Activated naive CD8-positive, alpha-beta T cell treated with anti-CD3 and anti-CD28 coated beads for 36 hours (primary cell): Measurements from ENCODE around the gene ACOD1. TPM values are rescaled to one million over a fixed set of nuclear protein-coding genes. Genes with fewer than 3 reads are reported as not detected.

ENCODE experiments used
- DNase-seq: peaks from one replicate; pipeline ENCODE4 v3.0.0; 2021
- H3K27ac Mint-ChIP-seq: one replicate; pipeline ENCODE4 v1.8.0; 2022; ENCODE audit warnings: mild to moderate bottlenecking, moderate library complexity, mixed read lengths
- H3K27me3 Mint-ChIP-seq: one replicate; pipeline ENCODE4 v1.8.0; 2022; ENCODE audit warnings: mild to moderate bottlenecking, mixed read lengths
- H3K36me3 Mint-ChIP-seq: one replicate; pipeline ENCODE4 v1.8.0; 2021; ENCODE audit warnings: mild to moderate bottlenecking, mixed read lengths
- H3K4me1 Mint-ChIP-seq: one replicate; pipeline ENCODE4 v1.8.0; 2021; ENCODE audit warnings: mixed read lengths
- H3K4me3 Mint-ChIP-seq: one replicate; pipeline ENCODE4 v1.8.0; 2022; ENCODE audit warnings: mild to moderate bottlenecking, moderate library complexity, mixed read lengths
- H3K9me3 Mint-ChIP-seq: one replicate; pipeline ENCODE4 v1.8.0; 2022; ENCODE audit warnings: mixed read lengths
- total RNA-seq, 2 experiments: library from RNA; stranded (reverse); gene quantifications; one replicate each; pipeline ENCODE4 v1.2.3, GENCODE V29; 2021

The ACOD1 gene
- total RNA-seq, 2 experiments from 2014 or later: not detected

DNA sequence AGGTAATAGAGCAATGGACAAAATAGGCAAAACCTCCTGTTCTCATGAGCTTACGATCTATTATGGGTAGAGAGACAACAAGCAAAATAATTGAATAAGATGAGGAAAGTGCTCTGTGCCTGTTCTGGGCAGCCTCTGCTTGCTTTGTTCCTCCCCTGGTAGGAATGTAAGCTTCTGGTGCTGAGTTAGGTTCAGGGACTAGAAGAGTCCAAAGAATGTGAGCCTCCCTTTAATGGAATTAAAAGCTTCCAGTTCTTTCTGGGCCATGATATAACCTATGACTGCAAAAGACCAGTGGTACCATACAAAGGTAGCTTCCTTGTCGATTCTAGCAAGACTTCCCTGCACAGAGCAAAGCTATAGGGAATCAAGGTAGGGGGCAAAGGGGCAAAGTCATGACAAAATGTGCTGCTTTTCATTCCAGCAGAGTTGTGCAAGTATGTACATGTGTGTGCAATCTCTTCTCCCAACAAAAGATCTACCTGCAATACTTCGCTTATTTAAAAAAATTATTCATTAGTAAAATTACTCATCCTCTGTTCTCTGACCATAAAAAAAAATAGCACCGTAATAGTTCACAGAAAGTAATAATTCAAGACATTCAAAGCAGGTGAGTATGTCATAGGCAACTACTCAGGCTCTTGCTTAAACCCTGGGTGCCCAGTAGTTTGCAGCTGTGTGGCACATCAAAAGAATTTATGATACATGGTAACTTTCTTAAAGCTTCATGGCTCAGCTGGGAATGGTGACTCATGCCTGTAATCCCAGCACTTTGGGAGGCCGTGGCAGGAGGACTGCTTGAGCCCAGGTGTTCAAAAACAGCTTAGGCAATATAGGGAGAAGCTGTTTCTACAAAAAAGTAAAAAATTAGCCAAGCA, 21.4 kb downstream of the ACOD1 start:
- no peaks in the 10 kb centered on the region for H3K36me3 Mint-ChIP-seq
- no peaks in the 10 kb centered on the region for H3K9me3 Mint-ChIP-seq
- no peaks in the 10 kb centered on the region for H3K4me1 Mint-ChIP-seq
- H3K4me3 Mint-ChIP-seq: no peak overlapping the region
- DNase-seq: no peak
- H3K27me3 Mint-ChIP-seq: peaks cover 35% of the 10 kb centered on the region
- H3K27ac Mint-ChIP-seq: no peak overlapping the region

DNA sequence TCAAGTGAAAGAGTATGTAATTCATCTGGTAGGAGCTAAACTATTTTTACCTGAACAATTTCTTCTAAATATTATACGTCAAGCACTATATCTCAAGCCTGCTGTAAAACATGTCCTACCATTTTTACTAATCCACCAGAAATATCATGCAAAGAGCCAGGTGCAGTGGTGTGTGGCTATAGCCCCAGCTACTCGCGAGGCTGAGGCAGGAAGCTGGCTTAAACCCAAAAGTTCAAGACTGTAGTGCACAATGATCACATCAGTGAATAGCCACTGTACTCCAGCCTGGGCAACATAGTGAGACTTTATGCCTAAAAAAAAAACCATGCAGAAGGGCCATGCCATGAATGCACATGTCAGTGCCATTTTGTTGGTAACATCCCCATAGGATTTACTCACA, 22.9 kb downstream of the ACOD1 start:
- Mint-ChIP-seq H3K27me3 (peaks cover 36% of the 10 kb centered on the region), H3K36me3 (no peaks in the 10 kb centered on the region), H3K4me3 (no peak overlapping the region), H3K27ac (no peak overlapping the region), H3K4me1 (no peaks in the 10 kb centered on the region), H3K9me3 (no peaks in the 10 kb centered on the region)
- no peak for DNase-seq

DNA sequence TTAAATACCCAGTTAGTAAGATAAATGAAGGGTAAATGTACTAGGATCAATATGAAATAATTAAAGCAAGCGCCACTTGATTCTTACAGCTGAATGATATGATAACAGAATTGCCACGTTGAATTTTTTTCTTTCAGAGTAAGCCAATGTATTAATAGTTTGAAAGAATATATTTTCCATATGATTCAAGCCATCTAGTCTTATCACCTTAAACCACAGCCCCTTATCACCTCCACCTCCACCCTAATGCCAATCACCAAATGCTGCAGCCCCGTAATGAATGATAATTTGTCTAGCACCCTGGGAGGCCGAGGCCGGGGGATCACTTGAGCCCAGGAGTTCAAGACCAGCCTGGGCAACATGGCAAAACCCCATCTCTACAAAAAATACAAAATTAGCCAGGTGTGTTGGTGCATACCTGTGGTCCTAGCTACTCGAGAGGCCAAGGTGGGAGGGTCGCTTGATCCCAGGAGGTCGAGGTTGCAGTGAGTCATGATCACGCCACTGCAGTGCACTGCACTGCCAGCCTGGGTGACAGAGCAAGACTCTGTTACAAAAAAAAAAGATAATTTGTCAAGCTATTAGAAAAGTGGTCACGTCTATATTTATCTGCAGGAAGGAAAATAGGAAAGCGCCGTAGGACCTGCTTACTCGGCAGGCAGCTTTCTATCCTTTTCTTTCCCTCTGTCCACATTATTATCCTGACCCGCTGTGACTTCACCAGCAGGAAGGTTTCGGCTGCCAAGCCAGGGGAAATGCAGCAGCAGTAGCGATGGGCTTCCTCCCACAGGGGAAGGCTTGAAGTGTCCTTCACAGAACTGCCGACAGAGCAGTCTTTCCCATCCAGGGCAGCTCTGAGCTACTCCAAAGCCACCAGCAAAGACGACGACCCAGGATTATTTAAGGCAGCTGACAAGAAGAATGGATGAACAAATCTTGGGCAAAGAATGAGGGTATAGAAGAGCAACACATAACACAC, 23.8 kb downstream of the ACOD1 start:
- Mint-ChIP-seq H3K9me3 (no peaks in the 10 kb centered on the region), H3K4me1 (peaks cover 3% of the 10 kb centered on the region), H3K4me3 (no peak overlapping the region), H3K36me3 (no peaks in the 10 kb centered on the region), H3K27me3 (peaks cover 39% of the 10 kb centered on the region), H3K27ac (no peak overlapping the region)
- no peak for DNase-seq

DNA sequence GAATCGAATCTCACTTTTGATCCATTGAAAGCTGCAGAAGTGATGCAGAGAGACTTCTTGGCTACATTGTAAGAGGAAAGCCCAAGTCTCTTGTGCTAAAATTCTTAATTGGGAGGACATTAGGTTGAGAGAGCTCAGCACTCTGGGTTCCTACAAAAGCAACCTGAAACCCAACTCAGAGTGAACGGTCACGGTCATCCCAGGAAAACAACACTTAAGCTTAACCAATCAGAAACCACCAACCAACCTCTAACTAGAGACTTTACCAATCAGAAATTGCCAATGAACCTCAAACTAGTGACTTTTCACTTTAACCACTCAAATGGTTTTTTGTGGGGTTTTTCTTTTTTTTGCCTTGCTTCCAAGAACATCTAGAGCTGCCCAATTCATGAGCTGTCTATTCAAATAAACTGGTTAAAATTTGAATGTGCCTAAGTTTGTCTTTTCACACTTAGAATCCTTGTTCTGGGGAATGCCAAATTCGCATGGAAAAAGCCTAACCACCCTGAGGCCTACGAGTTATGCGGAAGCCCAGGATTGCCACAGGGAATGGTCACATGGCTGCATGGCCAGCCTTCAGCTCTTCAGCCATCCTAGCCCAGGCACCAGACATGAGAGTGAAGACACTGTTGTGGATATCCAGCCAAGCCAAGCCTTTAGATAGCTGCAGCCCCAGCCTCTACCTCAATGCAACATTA, 25.8 kb downstream of the ACOD1 start:
- Mint-ChIP-seq H3K9me3 (no peaks in the 10 kb centered on the region), H3K27ac (no peak overlapping the region), H3K4me1 (peaks cover 3% of the 10 kb centered on the region), H3K36me3 (no peaks in the 10 kb centered on the region), H3K27me3 (peaks cover 43% of the 10 kb centered on the region), H3K4me3 (no peak overlapping the region)
- no peak for DNase-seq

DNA sequence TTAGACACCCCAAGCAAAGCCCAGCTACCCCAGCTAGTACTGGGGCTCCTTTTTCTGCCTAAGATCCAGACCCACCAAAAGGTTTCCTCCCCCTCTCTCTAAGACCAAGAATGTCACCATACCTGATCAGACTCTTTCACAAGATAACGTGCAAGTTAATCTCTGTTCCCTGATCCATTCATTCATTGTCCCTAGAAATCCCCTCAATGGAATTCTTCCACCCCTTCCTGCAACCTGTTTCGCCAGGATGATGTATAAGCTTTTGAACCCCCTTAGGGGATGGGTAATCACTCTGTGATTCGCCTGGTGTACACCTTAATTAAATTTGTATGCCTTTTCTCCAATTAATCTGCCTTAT, 26.3 kb downstream of the ACOD1 start:
- no peak for DNase-seq
- Mint-ChIP-seq H3K27me3 (peaks cover 46% of the 10 kb centered on the region), H3K9me3 (no peaks in the 10 kb centered on the region), H3K4me1 (peaks cover 3% of the 10 kb centered on the region), H3K4me3 (no peak overlapping the region), H3K36me3 (no peaks in the 10 kb centered on the region), H3K27ac (no peak overlapping the region)

DNA sequence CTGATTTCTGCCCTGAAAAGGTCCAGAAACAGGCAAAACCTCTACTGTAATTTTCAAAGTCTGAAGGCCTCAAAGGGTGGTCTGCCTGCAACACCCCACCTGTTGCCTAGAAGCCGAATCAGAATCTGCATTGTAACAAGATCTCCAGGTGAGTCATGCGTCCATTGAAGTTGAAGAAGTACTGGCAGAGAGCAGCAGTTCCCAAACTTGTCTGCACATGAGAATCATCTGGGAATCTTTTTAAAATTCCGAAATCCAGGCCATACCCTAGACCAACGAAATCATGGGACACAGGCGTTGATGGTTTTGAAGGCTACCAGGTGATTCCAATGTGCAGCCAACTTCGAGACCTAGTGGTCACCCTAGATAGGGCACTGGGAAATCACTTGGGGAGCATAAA, 27.6 kb downstream of the ACOD1 start:
- no peaks in the 10 kb centered on the region for H3K36me3 Mint-ChIP-seq
- H3K27me3 Mint-ChIP-seq: peaks cover 50% of the 10 kb centered on the region
- no peak overlapping the region for H3K4me3 Mint-ChIP-seq
- no peak for DNase-seq
- no peaks in the 10 kb centered on the region for H3K9me3 Mint-ChIP-seq
- peaks cover 4% of the 10 kb centered on the region for H3K4me1 Mint-ChIP-seq
- H3K27ac Mint-ChIP-seq: no peak overlapping the region

DNA sequence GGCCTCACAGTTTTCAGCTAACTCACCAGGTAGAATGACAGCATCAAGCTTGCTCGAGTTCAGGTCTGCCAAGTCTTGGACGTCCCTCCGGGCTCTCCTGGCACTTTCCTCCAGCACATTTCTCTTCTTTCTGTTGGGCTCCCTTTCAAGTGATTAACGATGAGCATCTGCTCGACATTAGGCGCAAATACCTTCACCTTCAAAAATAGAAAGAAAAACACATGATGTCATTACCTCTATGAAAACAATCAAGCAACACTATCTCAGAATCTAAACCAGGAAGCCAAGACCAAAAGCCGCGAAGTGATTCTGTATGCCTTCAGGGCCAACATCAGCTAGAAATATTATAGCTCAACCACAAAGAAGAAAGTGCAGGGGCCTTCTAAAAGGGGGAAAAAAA, 28.2 kb downstream of the ACOD1 start:
- Mint-ChIP-seq H3K4me3 (no peak overlapping the region), H3K36me3 (no peaks in the 10 kb centered on the region), H3K4me1 (peaks cover 4% of the 10 kb centered on the region), H3K27me3 (peaks cover 53% of the 10 kb centered on the region), H3K27ac (no peak overlapping the region), H3K9me3 (no peaks in the 10 kb centered on the region)
- no peak for DNase-seq

DNA sequence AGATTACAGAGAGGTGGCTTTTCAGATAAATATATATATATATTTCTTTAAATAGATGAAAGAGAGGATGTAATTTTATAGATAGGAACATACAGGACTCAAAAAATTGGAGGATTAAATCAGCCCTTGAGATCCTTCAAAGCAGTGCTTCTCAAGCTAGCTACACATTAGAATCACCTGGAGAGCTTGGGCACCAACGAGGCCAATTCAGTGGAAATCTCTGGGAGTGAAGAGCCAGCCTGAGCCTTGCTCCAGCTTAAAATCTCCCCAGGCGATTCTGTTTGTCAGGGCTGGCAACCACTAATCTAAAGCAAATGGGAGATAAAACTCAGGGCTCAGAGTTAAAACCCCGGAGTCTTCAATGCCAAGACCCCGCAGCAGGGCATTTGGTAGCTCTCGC, 28.6 kb downstream of the ACOD1 start:
- no peak for DNase-seq
- Mint-ChIP-seq H3K4me3 (no peak overlapping the region), H3K9me3 (no peaks in the 10 kb centered on the region), H3K27me3 (peaks cover 53% of the 10 kb centered on the region), H3K27ac (no peak overlapping the region), H3K4me1 (peaks cover 4% of the 10 kb centered on the region), H3K36me3 (no peaks in the 10 kb centered on the region)

DNA sequence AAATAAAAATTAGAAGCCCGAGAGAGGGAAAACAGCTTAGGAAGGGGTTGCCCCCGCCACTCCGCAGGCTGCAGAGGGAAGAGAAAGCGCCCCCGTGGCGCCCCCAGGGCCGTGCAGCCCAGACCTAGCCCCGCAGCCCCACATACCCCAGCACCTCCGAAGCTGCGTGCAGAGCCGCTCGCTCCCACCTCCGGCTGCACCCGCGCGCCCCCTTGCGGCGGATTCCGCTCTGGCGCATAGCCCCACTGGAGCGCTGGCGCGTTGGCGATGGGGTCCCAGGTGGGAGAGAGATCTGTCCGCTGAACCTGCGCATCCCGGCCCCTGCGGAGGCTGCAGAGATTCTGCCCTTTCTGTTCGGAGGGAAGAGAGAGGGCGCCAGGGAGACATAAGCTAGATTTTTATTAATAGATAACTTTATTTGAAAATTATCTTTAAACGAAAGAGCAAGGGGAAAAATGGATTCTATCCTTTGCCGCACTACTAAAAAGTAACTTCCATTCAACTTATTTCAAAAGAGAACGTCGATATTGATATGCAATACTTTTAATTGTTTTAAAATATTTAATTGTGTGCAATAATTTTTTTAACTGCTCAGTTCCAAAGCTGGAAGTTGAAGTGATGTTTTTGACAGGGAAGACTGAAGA, 31.9 kb downstream of the ACOD1 start:
- Mint-ChIP-seq H3K36me3 (no peaks in the 10 kb centered on the region), H3K4me3 (peak overlapping the region; percentile 67), H3K27me3 (peaks cover 39% of the 10 kb centered on the region), H3K9me3 (no peaks in the 10 kb centered on the region), H3K27ac (no peak overlapping the region), H3K4me1 (peaks cover 4% of the 10 kb centered on the region)
- DNase-seq: peak; percentile 90

DNA sequence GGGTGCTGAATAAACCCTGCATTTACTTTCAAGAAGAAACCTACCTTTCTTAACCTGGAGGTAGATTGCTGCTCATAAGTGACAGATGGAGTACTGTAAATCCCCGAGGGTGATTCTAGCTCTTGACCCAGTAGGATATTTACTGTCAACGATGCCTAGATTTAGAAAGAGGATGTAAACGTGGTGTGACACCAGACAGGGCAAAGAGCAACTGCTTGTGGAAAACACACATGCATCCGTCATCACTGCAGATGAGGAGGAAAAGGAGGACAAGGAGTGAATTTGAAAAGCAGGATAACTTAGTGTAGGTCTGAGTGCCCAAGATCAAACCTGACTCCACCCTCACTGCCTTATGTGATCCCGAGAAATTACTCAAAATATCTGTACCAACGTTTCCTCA, 33.8 kb downstream of the ACOD1 start:
- peaks cover 3% of the 10 kb centered on the region for H3K4me1 Mint-ChIP-seq
- H3K36me3 Mint-ChIP-seq: no peaks in the 10 kb centered on the region
- H3K27ac Mint-ChIP-seq: no peak overlapping the region
- H3K27me3 Mint-ChIP-seq: peaks cover 45% of the 10 kb centered on the region
- no peak overlapping the region for H3K4me3 Mint-ChIP-seq
- DNase-seq: no peak
- H3K9me3 Mint-ChIP-seq: no peaks in the 10 kb centered on the region

DNA sequence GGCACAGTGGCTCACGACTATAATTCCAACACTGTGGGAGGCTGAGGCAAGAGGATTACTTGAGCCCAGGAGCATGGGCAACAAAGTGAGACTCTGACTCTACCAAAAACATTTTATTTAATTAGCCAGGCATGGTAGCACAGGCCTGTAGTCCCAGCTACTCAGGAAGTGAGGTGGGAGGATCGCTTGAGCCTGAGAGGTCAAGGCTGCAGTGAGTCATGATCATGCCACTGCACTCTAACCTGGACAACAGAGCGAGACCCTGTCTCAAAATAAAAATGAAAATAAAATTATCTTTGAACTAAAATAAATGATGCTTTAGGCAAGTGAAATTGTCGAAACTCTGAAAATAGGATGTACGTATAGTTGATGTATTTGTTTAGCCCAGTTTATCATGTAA, 35.4 kb downstream of the ACOD1 start:
- H3K27ac Mint-ChIP-seq: no peak overlapping the region
- H3K27me3 Mint-ChIP-seq: peaks cover 45% of the 10 kb centered on the region
- no peaks in the 10 kb centered on the region for H3K36me3 Mint-ChIP-seq
- no peaks in the 10 kb centered on the region for H3K9me3 Mint-ChIP-seq
- peaks cover 3% of the 10 kb centered on the region for H3K4me1 Mint-ChIP-seq
- no peak overlapping the region for H3K4me3 Mint-ChIP-seq
- DNase-seq: no peak

DNA sequence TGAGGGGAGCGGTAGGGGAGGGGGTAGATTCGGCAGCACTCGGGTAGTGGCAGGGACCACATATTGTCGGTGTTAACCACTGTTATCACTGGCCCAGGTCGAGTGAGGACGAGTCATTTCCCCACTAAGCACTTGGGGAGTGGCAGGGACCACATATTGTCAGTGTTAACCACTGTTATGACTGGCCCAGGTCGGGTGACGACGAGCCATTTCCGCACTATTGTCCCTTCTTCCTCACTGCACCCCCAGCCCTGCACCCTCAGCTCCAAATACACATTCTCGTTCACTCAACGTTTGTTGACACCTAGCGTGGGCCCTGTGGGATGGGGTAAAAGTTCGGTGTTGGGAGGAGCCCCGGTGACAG, 43.1 kb downstream of the ACOD1 start:
- H3K27ac Mint-ChIP-seq: peak overlapping the region; percentile 99
- H3K27me3 Mint-ChIP-seq: peaks cover 9% of the 10 kb centered on the region
- peaks cover 20% of the 10 kb centered on the region for H3K36me3 Mint-ChIP-seq
- DNase-seq: peak; percentile 76
- peaks cover 43% of the 10 kb centered on the region for H3K4me1 Mint-ChIP-seq
- H3K4me3 Mint-ChIP-seq: peak overlapping the region; percentile 96
- H3K9me3 Mint-ChIP-seq: no peaks in the 10 kb centered on the region

DNA sequence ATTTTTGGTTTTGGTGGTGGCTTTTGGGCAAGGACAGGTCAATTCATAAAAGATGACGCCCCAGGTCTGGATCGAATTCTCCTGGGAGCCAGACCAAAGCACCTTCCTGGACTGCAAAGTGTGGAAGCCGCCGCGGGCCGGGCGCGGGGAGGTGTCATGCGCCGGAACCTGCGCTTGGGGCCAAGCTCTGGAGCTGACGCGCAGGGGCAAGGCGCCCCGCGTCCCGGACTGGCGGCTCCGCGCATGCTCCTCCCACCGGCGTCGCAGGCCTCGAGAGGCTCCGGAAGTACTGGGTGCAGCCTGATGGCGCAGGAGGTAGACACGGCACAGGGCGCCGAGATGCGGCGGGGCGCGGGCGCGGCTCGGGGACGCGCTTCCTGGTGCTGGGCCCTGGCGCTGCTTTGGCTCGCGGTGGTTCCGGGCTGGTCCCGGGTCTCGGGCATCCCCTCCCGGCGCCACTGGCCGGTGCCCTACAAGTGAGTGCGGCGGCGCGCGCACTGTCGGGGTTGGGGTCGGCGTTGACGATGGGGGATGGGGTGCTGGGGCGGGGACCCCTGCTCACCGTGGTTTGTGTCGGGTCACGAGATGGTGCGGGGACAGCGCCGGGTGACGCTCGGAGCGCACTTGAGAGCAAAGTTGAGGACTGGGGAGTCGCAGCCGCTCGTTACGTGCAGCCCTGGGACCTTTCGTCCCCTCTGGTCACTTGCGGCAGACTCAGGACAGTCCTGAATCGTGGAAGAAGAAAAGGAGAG, 43.7 kb downstream of the ACOD1 start, which contains the start of gene CLN5:
Gene CLN5 (plus strand): TSS at position 286 of the 752 bp plus-strand sequence. CDS start 18 bp downstream, at position 304.
- peaks cover 45% of the 10 kb centered on the region for H3K4me1 Mint-ChIP-seq
- peaks cover 23% of the 10 kb centered on the region for H3K36me3 Mint-ChIP-seq
- H3K4me3 Mint-ChIP-seq: peak within 1 kb of the TSS; percentile 96
- peaks cover 5% of the 10 kb centered on the region for H3K27me3 Mint-ChIP-seq
- peak; percentile 97 for DNase-seq
- no peaks in the 10 kb centered on the region for H3K9me3 Mint-ChIP-seq
- peak within 1 kb of the TSS; percentile 99 for H3K27ac Mint-ChIP-seq

DNA sequence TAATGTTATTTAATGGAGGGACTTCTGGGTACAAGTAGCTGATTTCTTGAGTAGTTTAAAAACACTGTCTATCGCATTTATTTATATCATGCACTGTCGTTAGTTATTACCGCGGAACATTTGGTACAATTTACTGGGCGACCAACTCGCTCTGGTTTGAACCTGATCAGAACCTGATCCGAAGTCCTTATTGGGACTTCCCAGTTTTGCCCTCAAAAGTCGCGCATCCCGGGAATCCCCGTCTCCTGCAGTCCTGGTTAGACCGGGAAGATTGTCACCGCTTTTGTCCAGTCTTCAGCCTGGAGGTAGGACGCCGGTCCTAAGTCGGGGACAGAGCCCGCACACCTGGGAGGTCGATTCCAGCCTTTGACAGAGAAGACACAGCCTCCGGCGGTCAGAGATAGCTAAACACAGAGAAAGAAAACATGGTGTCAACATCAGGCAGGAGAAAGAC, 44.3 kb downstream of the ACOD1 start:
- Mint-ChIP-seq H3K27me3 (no peaks in the 10 kb centered on the region), H3K36me3 (peaks cover 28% of the 10 kb centered on the region), H3K4me3 (peak overlapping the region; percentile 96), H3K4me1 (peaks cover 45% of the 10 kb centered on the region), H3K9me3 (no peaks in the 10 kb centered on the region), H3K27ac (peak overlapping the region; percentile 99)
- DNase-seq: no peak
